KBM-7 (cell line): Measurements from ENCODE around the gene IFNK.
A peak's percentile ranks its signal among the peaks of the same experiment; 100 is the strongest.
"Not testable (repeated sequence)": the region's sequence is repeated elsewhere in the genome, so short reads cannot be mapped to it uniquely, and the experiment has no call there.

Experiments used
- DNase-seq: peaks from one replicate; pipeline ENCODE4 v3.0.0-alpha.2; 2015
- in situ Hi-C: fragments of 300-500 bp; cut with MboI; formaldehyde crosslinking; loops from 2 replicates; pipeline ENCODE4 v1.14.3; 2020; ENCODE audit warnings: low sequenced_read_pairs, low pct_unique_long_range_greater_than_20kb, mixed read lengths

The IFNK gene, protein sequence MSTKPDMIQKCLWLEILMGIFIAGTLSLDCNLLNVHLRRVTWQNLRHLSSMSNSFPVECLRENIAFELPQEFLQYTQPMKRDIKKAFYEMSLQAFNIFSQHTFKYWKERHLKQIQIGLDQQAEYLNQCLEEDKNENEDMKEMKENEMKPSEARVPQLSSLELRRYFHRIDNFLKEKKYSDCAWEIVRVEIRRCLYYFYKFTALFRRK

DNA sequence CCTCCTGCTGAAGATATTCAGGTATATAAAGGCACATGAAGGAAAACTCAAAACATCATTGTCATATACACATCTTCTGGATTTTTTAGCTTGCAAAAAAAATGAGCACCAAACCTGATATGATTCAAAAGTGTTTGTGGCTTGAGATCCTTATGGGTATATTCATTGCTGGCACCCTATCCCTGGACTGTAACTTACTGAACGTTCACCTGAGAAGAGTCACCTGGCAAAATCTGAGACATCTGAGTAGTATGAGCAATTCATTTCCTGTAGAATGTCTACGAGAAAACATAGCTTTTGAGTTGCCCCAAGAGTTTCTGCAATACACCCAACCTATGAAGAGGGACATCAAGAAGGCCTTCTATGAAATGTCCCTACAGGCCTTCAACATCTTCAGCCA, at the start of gene IFNK:
Gene IFNK (plus strand): TSS at position 55 of the 400 bp plus-strand sequence. CDS start 47 bp downstream, at position 102.
- in situ Hi-C loops: loop anchor here (10.0 kb wide), 1 partner anchor 189 kb away; no protein-coding TSS in a partner anchor
- DNase-seq: no peak

DNA sequence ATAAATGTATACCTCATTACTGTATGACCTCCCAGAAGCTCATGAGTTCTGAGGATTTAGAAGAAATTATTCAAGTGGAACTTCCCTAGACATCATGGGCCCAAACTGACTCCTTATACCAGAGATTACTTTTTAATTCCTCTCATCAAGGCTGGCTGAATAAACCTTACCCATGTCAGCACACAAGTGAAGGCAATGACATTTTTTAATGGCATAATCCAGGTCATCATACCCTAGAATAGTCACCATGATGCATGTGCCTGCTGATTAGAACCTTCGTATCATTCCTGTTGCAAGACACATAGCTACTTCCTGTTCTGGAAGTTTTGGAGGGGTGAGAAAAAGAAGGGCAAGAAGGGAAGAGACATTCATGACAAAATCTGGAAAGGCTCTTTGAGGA, 49.8 kb upstream of the IFNK start:
- in situ Hi-C loops: no loop called here
- DNase-seq: no peak

DNA sequence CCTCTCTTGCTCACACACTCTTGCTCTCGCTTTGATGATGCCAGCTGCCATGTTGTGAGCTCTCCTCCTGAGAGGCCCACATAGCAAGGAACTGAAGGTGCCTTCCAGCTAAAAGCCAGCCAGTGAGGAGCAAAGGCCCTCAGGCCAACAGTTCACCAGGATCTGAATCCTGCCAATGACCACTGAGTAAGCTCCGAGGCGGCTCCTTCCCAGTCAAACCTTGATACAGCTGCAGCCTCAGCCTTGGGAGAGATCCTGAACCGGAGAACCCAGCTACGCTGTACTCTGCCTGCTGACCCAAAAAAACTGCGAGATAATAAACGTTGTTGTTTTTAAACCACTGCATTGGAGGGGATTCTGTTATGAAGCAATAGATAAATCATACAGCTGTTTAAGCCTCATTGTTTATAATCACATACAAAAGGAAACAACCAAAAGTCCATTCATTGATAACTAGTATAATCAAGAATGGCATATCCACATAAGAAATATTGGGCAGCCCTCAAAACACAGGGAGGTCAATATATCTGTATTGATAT, 49.0 kb upstream of the IFNK start:
- no peak for DNase-seq
- in situ Hi-C loops: no loop called here

DNA sequence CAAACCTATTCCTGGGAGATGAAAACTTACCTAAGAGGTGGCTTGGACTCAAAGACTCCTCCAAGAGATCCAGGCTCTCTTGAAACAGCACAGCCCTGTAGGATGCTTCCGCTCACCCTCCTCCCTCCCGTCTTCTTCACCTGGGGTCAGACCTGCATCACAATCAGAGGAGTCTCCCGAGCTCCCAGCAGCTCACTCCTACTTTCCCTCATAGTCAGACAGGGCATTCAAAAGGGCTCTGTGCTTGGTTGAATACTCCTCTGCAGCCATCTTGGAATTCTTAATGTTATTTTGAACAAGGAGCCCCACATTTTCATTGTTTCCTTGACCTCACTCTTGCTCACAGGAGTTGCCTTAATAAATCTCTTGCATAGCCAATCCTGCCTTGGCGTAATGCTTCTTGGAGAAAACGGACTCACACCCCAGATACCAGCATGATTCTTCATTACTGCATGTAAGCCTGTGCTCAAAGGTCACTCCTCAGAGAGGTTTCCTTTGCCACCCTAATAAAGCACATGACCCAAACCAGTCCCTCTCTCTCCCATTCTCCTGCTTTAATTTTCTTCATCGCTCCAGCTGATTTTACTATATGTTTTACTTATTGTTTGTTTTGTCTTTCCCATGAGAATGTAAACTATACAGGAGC, 47.1 kb upstream of the IFNK start:
- no peak for DNase-seq
- in situ Hi-C loops: no loop called here

DNA sequence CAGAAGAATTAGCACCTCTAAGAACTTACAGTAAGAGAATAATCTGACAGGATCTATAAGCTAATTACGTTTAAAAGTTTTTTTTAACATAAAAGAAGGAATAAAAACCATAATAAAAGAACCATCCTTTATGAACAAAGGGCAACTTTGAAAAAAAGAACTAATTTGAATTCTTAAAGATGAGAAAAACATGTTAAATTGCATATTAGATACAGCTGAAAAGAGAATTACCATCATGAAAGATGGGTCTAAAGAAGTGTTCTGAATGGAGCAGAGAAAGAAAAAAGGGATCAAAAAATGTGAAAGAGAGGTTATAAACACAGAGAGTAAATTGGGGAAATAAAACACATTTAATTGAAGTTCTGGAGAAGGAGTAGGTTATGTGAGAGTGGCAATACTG, 45.8 kb upstream of the IFNK start:
- DNase-seq: no peak
- in situ Hi-C loops: no loop called here

DNA sequence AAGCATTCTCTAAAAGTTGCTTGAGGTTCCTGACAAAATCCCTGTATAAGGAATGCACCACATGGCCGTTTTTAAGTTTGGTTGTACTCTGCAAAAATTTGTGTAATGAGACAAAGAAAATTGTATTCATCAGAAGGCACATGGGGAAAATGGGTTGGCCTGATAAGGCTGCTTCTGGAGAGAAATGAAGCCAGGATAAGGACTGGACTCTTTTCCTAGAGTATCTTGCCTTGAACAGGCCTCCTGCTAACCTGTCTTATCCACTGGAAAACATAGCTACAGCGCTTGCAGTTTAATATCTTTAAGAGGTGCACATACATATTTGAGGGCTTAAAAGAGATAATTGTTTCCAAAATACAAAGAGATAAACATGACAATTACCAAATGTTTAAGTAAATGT, 41.4 kb upstream of the IFNK start:
- in situ Hi-C loops: no loop called here
- DNase-seq: no peak

DNA sequence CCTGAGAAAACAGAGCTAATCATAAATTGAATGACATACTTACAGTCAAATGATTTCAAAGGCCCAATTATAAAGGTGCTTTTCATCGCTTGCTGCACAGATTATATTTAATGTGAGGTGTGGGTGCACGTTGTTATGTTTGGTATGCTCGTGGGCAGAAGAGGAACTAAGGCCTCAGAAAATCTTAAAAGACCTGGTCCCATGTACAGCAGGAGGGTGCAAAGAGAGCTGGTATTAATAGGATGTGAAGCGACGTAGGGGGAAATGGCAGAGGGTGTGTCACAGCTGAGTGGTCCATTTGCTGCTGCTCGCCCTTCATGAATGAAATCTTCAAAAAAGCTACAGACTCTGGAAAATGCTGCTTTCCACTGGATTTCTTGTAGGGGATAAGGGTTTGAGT, 40.5 kb upstream of the IFNK start:
- in situ Hi-C loops: no loop called here
- DNase-seq: no peak

DNA sequence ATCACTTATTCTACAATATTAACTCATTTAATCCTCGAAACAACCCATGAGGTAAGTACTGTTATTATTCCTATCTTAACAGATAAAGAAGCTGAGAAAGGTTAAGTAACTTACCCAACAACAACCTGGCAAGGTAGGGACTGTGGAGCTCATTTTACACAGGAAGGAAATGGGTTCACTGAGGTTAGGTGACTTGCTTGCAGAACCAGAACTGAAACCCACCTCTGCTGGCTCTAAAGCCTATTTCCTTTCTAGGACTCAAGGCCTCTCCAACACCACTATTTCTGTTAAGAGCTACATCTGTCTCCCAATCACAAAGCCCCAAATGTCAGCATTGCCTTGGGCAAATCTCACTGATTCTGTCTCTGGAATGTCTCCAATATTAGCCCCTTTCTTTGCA, 38.9 kb upstream of the IFNK start:
- in situ Hi-C loops: no loop called here

DNA sequence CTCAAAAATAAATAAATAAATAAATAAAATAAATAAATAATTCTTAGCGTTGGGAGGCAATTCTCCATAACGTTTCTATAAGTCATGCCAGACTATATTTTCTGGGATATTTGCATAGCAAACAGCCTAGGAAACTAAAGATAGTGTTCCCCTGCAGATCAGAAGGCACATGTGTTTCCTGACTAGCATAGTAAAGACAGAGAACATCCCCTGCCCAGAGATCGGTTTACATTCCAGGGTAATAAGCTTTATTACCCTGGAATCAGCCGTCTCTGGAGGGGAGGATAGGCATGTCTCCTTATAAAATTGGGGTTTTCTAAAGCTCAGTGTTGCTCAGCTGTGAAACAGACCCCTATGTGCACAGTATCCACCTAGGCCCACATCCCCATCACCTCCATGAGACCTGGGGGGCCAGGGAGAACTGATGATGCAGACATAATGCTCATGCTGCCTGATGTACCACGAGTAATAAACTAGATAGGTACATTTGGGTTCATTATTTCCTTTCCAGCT, 36.9 kb upstream of the IFNK start:
- no peak for DNase-seq
- in situ Hi-C loops: no loop called here

More for the DNA sequence above, 38.9 kb upstream of the IFNK start:
- no peak for DNase-seq

DNA sequence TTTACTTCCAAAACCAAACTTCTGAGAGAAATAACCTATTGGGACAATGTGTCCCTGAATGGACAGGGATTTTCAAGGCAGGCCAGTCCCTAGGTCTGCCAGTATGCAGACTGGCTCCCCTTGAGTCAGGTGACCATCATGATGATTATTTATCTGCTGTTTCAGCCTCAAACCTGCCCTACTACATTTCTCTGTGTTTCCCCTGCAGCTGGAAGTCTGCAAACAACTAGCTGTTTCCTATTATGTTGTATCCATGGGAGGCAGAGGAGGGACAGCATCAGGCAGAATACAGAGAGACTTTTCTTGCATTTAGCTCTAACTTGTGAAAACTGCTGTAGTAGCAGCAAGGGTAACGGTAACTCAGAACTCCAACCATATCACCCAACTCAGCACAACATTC, 36.2 kb upstream of the IFNK start:
- in situ Hi-C loops: no loop called here
- DNase-seq: no peak

DNA sequence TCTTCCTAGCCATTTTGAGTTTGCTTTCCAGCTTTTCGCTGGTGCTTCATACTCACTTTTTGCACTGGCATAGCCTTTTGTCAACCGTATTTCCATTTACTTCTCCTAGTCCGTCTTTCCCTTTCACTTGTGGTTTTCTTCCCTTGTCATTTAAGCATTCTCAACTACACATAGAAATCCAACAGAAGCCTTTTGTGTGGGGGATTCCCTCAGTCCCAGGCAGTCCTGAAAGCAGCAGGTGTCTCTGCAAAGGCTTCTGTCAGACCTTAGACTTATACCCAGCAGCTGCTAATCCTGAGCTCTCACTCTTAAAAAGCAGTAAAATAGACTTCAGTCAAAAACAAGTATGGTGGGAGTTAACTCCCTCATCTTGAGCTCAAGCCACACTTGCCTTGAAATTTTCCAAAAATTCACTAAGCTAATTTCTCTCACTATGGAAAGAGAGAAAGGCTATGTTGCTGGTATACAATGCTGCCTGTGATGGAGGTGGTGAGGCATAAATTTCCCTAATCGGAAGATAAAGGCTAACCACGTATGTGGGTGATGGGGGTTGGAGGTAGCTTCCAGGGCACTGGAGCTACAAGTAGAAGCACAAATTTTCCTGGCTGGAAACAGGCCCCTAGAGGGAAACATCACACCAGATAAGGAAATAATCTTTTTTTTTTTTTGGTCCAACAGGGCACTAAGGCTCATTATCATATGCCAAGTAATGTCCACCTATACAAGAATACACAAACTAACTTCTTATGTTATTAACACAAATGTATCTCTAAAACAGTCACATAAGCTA, 34.8 kb upstream of the IFNK start:
- no peak for DNase-seq
- in situ Hi-C loops: no loop called here

DNA sequence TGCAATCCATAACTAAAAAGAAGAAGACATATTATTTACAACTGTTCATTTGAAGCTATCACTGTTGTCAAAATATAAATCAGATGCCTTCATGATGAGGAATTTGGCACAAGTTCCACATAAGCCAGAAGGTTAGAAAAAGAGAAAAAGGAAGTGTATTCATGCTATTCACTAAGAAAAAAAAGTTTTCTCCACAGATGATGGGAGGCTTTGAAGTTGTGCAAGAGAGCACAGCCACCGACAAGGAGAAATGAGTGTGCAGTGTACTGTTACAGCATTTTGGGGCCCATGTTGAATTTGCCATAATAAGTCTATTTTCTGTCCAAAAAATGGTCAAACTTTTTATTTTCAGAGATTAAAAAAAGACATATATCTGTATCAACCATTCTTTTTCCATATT, 32.9 kb upstream of the IFNK start:
- peak; percentile 53 for DNase-seq
- in situ Hi-C loops: no loop called here

DNA sequence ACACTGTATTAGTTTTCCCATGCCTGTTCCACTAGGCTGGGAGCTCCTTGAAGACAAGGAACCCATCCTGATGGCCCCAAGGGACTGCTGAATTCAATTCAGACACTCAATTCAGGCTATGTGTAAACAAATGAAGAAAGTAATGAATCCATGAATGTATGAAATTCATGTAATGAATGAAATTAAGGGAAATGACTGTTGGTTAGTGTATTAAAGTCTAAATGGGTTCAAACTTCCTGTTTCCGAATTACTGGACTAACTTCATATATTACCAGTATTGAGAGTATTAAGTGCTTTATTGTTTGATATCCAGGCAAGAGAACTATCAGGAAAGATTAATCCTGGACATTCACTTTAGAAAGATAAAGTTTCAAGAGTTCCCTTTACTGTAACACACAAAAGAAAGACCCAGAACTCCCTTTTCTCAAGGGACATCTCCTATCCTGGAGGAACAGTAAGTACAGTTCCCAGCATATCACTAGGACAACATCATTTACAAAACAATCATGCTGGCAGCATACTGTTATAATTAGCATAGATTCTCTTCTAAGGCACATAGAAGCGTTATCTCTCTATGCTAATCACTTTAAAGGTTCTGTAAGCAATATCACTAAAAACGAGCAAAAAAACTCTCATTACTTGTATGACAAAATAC, 28.5 kb upstream of the IFNK start:
- DNase-seq: no peak
- in situ Hi-C loops: no loop called here

DNA sequence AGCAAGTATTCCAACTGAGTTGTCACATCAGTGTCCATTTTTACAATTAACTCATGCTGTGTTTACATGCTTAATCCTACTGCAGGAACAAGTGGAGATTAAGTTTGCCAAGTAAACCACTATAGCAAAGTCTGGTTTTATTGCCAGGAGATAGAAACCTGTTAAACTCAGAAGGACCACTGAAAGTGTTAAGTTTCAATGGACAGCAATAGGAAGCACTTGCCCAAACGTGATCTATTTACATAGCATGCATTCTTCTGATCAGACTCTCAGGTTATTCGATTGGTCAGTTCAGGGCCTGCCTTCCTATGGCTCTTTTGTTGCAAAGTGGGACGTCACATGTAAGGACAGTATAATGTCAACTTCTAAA, 28.0 kb upstream of the IFNK start:
- in situ Hi-C loops: no loop called here
- no peak for DNase-seq

DNA sequence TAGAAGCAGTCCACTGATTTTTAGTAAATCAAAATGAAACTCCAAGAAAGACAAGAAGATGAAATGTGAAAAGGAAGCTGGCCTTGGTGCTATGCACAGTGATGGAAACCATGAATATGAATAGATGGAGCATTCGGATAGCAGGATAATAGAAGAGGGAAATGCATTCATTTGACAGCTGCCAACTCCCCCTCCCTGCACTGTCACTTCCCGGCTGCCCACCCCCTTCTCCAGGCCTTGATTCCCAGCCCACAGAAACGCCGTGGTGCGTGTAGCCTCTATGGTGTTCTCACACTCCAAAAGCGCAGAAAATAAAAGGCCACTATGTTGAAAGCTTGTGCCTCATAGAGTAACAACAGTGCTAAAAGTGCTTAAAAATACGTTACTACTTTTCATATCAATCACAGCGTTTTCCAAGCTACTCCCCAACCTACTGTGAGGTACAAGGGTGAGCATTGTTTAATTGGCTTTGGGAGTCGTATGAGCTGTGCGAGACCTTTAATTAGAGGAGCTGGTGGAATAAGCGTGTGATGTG, 26.1 kb upstream of the IFNK start:
- in situ Hi-C loops: no loop called here
- DNase-seq: no peak

DNA sequence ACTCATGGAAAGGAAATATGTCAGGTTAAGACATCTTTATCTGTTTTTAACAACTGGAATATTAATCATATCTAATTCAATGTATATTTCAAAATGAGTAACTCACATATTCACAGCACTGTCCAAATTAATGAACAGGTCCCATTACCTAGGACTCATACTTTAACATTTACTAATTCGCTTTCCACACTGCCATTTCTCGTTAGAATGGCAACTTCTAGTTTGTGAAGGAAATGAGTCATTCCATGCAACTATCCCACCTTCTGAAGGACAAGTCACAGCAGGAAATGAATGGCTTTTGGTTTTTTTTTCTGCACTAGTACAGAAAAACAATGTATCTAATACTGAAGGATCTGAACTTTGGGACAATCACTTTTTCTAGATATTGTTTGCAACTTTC, 24.6 kb upstream of the IFNK start:
- peak; percentile 47 for DNase-seq
- in situ Hi-C loops: no loop called here

DNA sequence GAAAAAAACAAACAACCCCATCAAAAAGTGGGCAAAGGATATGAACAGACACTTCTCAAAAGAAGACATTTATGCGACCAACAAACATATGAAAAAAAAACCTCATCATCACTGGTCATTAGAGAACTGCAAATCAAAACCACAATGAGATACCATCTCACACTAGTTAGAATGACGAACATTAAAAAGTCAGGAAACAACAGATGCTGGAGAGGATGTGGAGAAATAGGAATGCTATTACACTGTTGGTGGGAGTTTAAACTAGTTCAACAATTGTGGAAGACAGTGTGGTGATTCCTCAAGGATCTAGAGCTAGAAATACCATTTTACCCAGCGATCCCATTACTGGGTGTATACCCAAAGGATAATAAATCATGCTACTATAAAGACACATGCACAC, 23.2 kb upstream of the IFNK start:
- DNase-seq, in situ Hi-C loops: not testable (repeated sequence)

DNA sequence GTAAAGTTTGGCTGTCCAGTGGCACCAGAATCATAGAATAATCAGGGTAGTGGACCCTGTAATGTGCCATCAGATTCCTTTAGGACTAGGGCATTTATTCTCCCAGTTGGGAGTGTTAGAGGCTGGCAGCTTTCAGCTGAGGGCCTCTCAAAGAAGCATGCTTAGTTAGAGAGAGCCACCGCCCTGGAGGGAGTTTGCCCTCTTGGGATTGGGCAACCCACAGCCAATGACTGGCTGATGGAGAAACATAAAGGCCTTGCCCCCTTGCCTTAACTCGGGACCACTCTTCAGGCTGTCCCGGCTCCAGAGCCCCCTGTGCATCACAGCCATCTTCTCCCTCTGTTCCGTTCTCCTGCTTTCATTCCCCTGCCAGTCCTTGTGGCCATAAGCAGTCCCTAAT, 20.5 kb upstream of the IFNK start:
- DNase-seq: no peak
- in situ Hi-C loops: no loop called here

DNA sequence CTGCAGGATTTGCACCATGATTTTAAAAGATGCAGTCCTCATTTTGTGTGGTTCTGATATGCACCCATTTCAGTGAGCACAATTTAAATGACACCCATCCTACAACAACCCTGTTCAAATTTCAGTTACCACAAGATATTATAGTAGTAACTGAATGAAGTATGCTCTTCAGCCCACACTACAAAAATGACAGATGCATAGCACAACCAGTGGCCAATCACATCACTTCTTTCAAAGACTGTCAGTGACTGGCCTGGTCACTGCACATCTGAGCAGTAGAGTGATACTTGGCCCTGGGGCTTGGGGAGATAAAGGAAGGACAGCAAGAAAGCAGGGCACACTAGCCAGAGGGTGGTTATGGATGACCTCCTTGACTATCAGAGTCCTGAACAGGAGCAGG, 19.8 kb upstream of the IFNK start:
- in situ Hi-C loops: no loop called here
- DNase-seq: no peak
